B cell (primary cell): ENCODE measurements around the gene EYS. TPM values are rescaled to one million over a fixed set of nuclear protein-coding genes. Genes with fewer than 3 reads are reported as not detected.

Experiments used
- ATAC-seq: fragments of 200-7000 bp; cut with Tn5 transposase; one replicate; pipeline ENCODE4 v1.10.0; 2021; ENCODE audit warnings: low read depth, mild to moderate bottlenecking, moderate number of reproducible peaks, moderate library complexity
- CTCF ChIA-PET: fragments of 350-600 bp; sonication (Branson Sonifier 250); formaldehyde crosslinking; loops from one replicate; lab custom pipeline; 2021; ENCODE audit warnings: antibody characterized with exemption, inconsistent platforms; lab: Charles Lee
- POLR2A ChIA-PET: fragments of 350-600 bp; sonication (Branson Sonifier 250); formaldehyde crosslinking; loops from one replicate; lab custom pipeline; 2021; ENCODE audit warnings: antibody characterized with exemption; lab: Charles Lee
- DNase-seq: peaks from one replicate; pipeline ENCODE4 v3.0.0; 2013
- H2AFZ ChIP-seq: 2 replicates; pipeline ENCODE4 v1.6.1; 2012; ENCODE audit warnings: mild to moderate bottlenecking, low read depth, low read length; ENCODE audit not compliant: insufficient read depth, poor library complexity, severe bottlenecking
- H3K27ac ChIP-seq, 2 donors: 1 replicate in 1 of 2; 2 replicates in 1 of 2; pipeline ENCODE4 v1.5.1; 2012 to 2013; ENCODE audit warnings: low read length in 2 of 2, mild to moderate bottlenecking in 2 of 2, moderate library complexity in 1 of 2
- H3K27me3 ChIP-seq, 4 experiments: fragments of 200-600 bp in 1 of 4; sonication (generic) in 1 of 4; replicated peaks in 1 of 4; 1 replicate in 2 of 4; 2 replicates in 2 of 4; pipeline versions ENCODE4 v1.6.1 to v1.7.0; 2013 to 2016; ENCODE audit warnings: low read length in 3 of 4, mild to moderate bottlenecking in 2 of 4, mixed read lengths in 1 of 4, moderate library complexity in 1 of 4; ENCODE audit not compliant: insufficient read depth in 4 of 4, control insufficient read depth in 3 of 4; ENCODE audit errors: control extremely low read depth in 1 of 4
- H3K36me3 ChIP-seq, 2 experiments: replicated peaks in 1 of 2; 1 replicate in 1 of 2; 2 replicates in 1 of 2; pipeline versions ENCODE4 v1.6.1 to v1.7.1; 2013; ENCODE audit warnings: low read length in 1 of 2; ENCODE audit not compliant: insufficient read depth in 2 of 2, control insufficient read depth in 1 of 2; ENCODE audit errors: control extremely low read depth in 1 of 2, extremely low read depth in 1 of 2
- H3K4me1 ChIP-seq, 2 donors: fragments of 200-600 bp in 1 of 2; sonication (generic) in 1 of 2; 1 replicate in 1 of 2; 2 replicates in 1 of 2; pipeline versions ENCODE4 v1.5.1 to v1.6.1; 2013 to 2017; ENCODE audit warnings: low read length in 2 of 2; ENCODE audit not compliant: control insufficient read depth in 2 of 2, insufficient read depth in 2 of 2
- H3K4me2 ChIP-seq: replicated peaks from 2 replicates; pipeline ENCODE3; 2012; ENCODE audit warnings: mild to moderate bottlenecking, low read depth, low read length; ENCODE audit not compliant: poor library complexity, severe bottlenecking
- H3K4me3 ChIP-seq, 5 experiments: fragments of 200-600 bp in 1 of 5; sonication (generic) in 1 of 5; 1 replicate in 3 of 5; 2 replicates in 2 of 5; pipeline versions ENCODE4 v1.5.1 to v1.7.0; 2011 to 2016; ENCODE audit warnings: low read length in 4 of 5, mild to moderate bottlenecking in 4 of 5, low read depth in 2 of 5, control low read depth in 1 of 5, moderate library complexity in 1 of 5; ENCODE audit not compliant: insufficient read depth in 1 of 5; ENCODE audit errors: control extremely low read depth in 1 of 5, extremely low read depth in 1 of 5
- H3K79me2 ChIP-seq: fragments of 200-600 bp; sonication (generic); one replicate; pipeline ENCODE4 v1.6.0; 2016; ENCODE audit warnings: low read length; ENCODE audit not compliant: control insufficient read depth, insufficient read depth
- H3K9ac ChIP-seq: fragments of 200-600 bp; sonication (generic); 2 replicates; pipeline ENCODE4 v1.6.1; 2017; ENCODE audit warnings: mild to moderate bottlenecking, low read length, moderate library complexity
- H3K9me3 ChIP-seq, 3 donors: one replicate each; pipeline versions ENCODE4 v1.6.1 to v1.7.1; 2013; ENCODE audit warnings: low read length in 2 of 3; ENCODE audit not compliant: control insufficient read depth in 2 of 3, insufficient read depth in 1 of 3; ENCODE audit errors: control extremely low read depth in 1 of 3
- H4K20me1 ChIP-seq: 2 replicates; pipeline ENCODE4 v1.6.0; 2012; ENCODE audit warnings: mild to moderate bottlenecking, low read length; ENCODE audit not compliant: insufficient read depth, control insufficient read depth, poor library complexity, severe bottlenecking
- H3K27ac Mint-ChIP-seq: one replicate; pipeline ENCODE4 v1.8.0; 2021; ENCODE audit warnings: mixed read lengths
- H3K27me3 Mint-ChIP-seq: one replicate; pipeline ENCODE4 v1.8.0; 2021; ENCODE audit warnings: mixed read lengths
- H3K4me1 Mint-ChIP-seq: one replicate; pipeline ENCODE4 v1.8.0; 2021; ENCODE audit warnings: mixed read lengths
- H3K4me3 Mint-ChIP-seq: one replicate; pipeline ENCODE4 v1.8.0; 2021; ENCODE audit warnings: mixed read lengths
- H3K9me3 Mint-ChIP-seq: one replicate; pipeline ENCODE4 v1.8.0; 2022; ENCODE audit warnings: mixed read lengths; ENCODE audit not compliant: insufficient read depth
- EZH2 ChIP-seq: IDR thresholded peaks from 2 replicates; pipeline ENCODE4 v1.6.1; 2012; ENCODE audit warnings: borderline replicate concordance, low read depth, mild to moderate bottlenecking, moderate library complexity, low read length; ENCODE audit not compliant: insufficient read depth, poor library complexity, severe bottlenecking
- WGBS: methylation state at CpG from one replicate; pipeline ENCODE4 v1.1.5; 2013; ENCODE audit warnings: missing lambda C conversion rate; ENCODE audit not compliant: insufficient coverage; 5-methylcytosine and 5-hydroxymethylcytosine counted together
- intact Hi-C: fragments of 100-400 bp; cut with micrococcal nuclease; formaldehyde crosslinking; loops from one replicate; pipeline ENCODE4 v1.10.0; 2022
- polyA plus RNA-seq: library from polyadenylated mRNA; depleted of rRNA; stranded (reverse); fragments of >200 nt; gene quantifications from 2 replicates; pipeline ENCODE4 v1.2.3, GENCODE V29; 2012
- total RNA-seq, 2 donors: library from RNA; stranded (reverse); fragments of 120-200 nt in 1 of 2; gene quantifications; 1 replicate in 1 of 2; 2 replicates in 1 of 2; pipeline versions ENCODE4 v1.2.3 to v1.2.4, GENCODE V29; 2013 to 2022
- TF ChIP-seq, protein P1 (sequence below): fragments of 200-600 bp; IDR thresholded peaks from one replicate; pipeline ENCODE4 v1.8.0; 2022; ENCODE audit warnings: antibody characterized with exemption, mild to moderate bottlenecking

EYS gene
- total and polyA plus RNA-seq, 2 donors (not counting 1 experiment from before 2014, with no cell fraction given), result not detected

DNA sequence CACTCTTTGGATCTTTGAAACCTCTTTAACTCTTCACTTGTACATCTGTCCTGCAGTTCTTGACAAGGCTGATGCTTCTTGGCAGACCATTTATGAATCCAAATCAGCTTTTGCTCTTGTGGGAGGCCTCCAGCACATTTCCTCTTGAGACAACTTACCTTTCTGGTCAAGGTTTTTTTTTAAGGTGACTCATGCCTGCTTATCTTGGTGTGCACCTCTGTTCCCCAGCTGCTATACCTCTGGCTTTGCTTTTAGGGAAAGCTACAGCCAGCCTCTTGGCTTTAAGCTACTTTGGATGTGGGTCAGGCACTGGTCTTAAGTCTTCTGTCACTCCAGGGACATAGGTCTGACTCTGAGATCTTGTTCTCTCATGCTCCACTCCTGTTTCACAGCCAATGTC lies 1965.0 kb downstream of the EYS start:
- intact Hi-C loops, result no loop called here
- CTCF ChIA-PET, result no interaction called here

DNA sequence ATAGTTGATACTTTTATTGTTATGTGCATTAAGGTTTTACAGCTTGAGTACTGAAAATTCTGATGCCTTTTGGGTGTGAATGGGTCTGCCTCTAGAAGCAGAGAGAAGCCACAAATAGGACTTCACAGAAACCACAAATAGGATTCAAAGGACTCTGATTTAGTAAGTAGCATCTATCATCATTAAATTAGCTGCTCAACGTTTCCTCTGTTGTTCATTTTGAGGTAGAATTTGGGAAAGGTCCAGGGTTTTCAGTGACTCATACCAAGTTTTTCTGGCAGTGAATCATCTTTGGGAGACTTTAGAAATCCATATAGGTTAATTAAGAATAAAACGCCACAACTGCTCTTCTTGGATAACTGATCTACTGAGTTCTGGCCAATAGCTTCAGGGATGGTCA lies 1966.3 kb downstream of the EYS start:
- H4K20me1 ChIP-seq, result no peaks in the 10 kb centered on the region
- Mint-ChIP-seq H3K9me3 (peaks cover under 1% of the 10 kb centered on the region), H3K4me3 (no peak overlapping the region), H3K27me3 (peaks cover 3% of the 10 kb centered on the region), H3K27ac (no peak overlapping the region), H3K4me1 (no peaks in the 10 kb centered on the region)
- no peak overlapping the region for H2AFZ ChIP-seq
- no peak overlapping the region for H3K4me3 ChIP-seq
- CTCF ChIA-PET, result interaction anchor here (0.9 kb wide), 1 partner anchor 23 kb away, joined by 3 read pairs; no protein-coding TSS in a partner anchor
- no peaks in the 10 kb centered on the region for H3K9me3 ChIP-seq
- ATAC-seq (no peak), DNase-seq (no peak)
- H3K27ac ChIP-seq, result no peak overlapping the region
- WGBS, result no CpG with 5 or more reads among the region's 2 CpGs
- POLR2A ChIA-PET, result no interaction called here
- TF ChIP-seq, protein P1, sequence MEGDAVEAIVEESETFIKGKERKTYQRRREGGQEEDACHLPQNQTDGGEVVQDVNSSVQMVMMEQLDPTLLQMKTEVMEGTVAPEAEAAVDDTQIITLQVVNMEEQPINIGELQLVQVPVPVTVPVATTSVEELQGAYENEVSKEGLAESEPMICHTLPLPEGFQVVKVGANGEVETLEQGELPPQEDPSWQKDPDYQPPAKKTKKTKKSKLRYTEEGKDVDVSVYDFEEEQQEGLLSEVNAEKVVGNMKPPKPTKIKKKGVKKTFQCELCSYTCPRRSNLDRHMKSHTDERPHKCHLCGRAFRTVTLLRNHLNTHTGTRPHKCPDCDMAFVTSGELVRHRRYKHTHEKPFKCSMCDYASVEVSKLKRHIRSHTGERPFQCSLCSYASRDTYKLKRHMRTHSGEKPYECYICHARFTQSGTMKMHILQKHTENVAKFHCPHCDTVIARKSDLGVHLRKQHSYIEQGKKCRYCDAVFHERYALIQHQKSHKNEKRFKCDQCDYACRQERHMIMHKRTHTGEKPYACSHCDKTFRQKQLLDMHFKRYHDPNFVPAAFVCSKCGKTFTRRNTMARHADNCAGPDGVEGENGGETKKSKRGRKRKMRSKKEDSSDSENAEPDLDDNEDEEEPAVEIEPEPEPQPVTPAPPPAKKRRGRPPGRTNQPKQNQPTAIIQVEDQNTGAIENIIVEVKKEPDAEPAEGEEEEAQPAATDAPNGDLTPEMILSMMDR, result no peak
- no peak for TF ChIP-seq EZH2
- H3K79me2 ChIP-seq, result no peaks in the 10 kb centered on the region
- H3K4me2 ChIP-seq, result no peak overlapping the region
- intact Hi-C loops, result no loop called here
- no peaks in the 10 kb centered on the region for H3K27me3 ChIP-seq
- no peaks in the 10 kb centered on the region for H3K36me3 ChIP-seq
- no peaks in the 10 kb centered on the region for H3K4me1 ChIP-seq
- no peak overlapping the region for H3K9ac ChIP-seq

More for the DNA sequence above, 1965.0 kb downstream of the EYS start:
- DNase-seq (no peak), ATAC-seq (no peak)
- no peak overlapping the region for H3K4me3 ChIP-seq
- H3K27ac ChIP-seq, result no peak overlapping the region
- no peaks in the 10 kb centered on the region for H3K9me3 ChIP-seq
- H3K4me2 ChIP-seq, result no peak overlapping the region
- H3K4me1 ChIP-seq, result no peaks in the 10 kb centered on the region
- H4K20me1 ChIP-seq, result no peaks in the 10 kb centered on the region
- Mint-ChIP-seq H3K27ac (no peak overlapping the region), H3K9me3 (no peaks in the 10 kb centered on the region), H3K4me1 (no peaks in the 10 kb centered on the region), H3K4me3 (no peak overlapping the region), H3K27me3 (peaks cover 9% of the 10 kb centered on the region)
- H3K27me3 ChIP-seq, result no peaks in the 10 kb centered on the region
- H3K79me2 ChIP-seq, result no peaks in the 10 kb centered on the region
- POLR2A ChIA-PET, result no interaction called here
- no peak overlapping the region for H3K9ac ChIP-seq
- TF ChIP-seq, protein P1, result no peak
- no peak for TF ChIP-seq EZH2
- H2AFZ ChIP-seq, result no peak overlapping the region
- H3K36me3 ChIP-seq, result no peaks in the 10 kb centered on the region
